NCI-H2081 treated with DMSO at 0.1 percent for 48 hours (cell line): ENCODE data around the gene ZFP92.

Experiments
- DNase-seq: peaks from one replicate; lab custom pipeline; 2025; lab: John Stamatoyannopoulos, UW

The ZFP92 gene

GRCh38 chrX:153455571-153455970 lies 44.3 kb downstream of the ZFP92 start:
- no peak for DNase-seq

GRCh38 chrX:153456161-153456560 lies 44.9 kb downstream of the ZFP92 start:
- no peak for DNase-seq

GRCh38 chrX:153456704-153457103 lies 45.4 kb downstream of the ZFP92 start:
- no peak for DNase-seq

- no peak for DNase-seq
These were observed 46.0 kb downstream of the ZFP92 start for GRCh38 chrX:153457136-153457825.

- no peak for DNase-seq
These were observed 46.7 kb downstream of the ZFP92 start for GRCh38 chrX:153457827-153458466.

- no peak for DNase-seq
These were observed 47.2 kb downstream of the ZFP92 start for GRCh38 chrX:153458476-153458875.

- DNase-seq: no peak
These were observed 48.7 kb downstream of the ZFP92 start for GRCh38 chrX:153459986-153460385.

GRCh38 chrX:153460826-153461225 lies 49.6 kb downstream of the ZFP92 start:
- DNase-seq: no peak
